Activated T-cell treated with anti-CD3 and anti-CD28 coated beads, Interleukin-2, amount 50 U/mL, for 48 hours (primary cell): ENCODE measurements around the gene DMRTB1.

Experiments used
- DNase-seq, 2 experiments: peaks; one replicate each; pipeline ENCODE4 v3.0.0-alpha.2; 2020

DMRTB1 gene

DNA sequence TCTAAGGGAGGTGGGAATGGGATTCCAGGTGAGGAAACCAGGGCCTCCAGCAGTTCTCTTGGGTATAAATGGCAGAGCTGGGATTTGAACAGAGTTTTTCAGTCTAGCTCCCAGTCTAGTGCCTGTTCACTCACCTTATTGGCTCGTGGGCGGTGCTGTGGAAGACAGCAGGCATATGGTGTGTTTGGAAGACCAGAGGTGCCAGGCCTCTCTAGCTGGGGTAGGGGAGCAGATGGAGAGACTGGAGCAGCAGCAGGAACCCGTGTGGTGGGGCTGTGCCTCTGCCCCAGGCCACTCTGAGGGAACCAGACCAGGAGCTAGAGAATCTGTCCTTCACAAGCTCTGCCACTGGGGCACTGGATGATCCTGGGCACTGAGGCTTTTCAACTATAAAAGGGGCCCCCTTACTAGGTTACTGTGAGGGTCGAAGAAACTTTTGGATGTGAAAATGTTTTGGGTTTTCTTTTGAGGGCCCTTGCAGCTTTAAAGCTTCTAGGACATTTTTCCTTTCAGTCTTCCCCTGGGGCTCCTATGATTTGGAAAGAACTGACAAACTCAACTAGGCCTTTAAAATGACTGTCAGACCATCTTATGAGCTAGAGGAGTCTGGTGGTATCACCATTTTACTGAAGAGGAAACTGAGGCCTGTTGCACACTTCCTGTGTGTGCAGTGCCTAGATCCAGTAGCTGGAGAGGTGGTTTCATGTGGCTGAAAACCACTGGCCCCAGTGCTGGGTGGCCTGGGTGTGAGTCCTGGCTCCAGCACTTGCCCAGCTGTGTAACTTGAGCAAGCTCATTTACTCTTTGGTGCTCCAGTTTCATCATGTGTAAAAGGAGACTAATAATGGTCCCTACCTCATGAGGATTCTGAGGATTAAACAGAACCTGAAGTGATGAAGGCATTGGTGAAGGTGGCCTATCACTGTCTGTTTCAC, 6.1 kb downstream of the DMRTB1 start:
- no peak for DNase-seq

DNA sequence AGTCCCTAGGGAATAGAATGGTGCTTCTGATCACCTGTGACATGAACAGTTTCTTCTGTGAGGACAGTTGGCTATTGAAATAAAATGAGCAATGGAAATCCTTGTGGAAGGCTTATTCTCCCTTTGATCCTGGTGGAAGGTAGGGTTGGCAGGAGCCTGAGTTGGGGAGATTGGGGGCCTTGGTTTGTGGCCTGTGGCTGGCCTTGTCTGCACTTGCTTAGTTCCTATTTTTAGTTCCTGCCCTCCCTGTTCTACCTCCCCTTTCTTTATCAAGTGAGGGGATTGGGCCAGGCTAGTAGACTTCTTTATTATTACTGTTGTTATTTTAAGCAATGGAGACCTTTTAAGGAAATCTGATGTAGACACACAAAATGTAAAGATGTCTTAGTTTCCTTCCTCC, 8.2 kb downstream of the DMRTB1 start:
- no peak for DNase-seq

DNA sequence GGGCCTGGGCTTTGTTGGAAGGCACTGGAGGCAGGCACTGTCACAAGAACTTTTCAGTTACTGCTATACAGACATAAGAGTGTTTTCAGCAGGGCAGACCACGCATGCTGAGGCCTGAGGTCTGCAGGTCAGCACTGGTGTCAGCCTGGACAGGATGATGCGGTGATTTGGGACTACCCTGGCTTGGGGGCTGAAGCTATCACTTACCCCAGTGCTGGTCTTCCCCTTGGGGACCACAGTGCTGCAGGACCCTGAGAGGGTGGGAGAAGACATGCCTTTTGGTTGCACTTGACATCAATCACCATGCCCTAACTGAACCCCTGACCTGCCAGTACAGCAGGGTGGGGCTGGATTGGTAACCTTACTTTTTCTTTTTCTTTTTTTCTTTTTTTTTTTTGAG, 9.2 kb downstream of the DMRTB1 start:
- no peak for DNase-seq

DNA sequence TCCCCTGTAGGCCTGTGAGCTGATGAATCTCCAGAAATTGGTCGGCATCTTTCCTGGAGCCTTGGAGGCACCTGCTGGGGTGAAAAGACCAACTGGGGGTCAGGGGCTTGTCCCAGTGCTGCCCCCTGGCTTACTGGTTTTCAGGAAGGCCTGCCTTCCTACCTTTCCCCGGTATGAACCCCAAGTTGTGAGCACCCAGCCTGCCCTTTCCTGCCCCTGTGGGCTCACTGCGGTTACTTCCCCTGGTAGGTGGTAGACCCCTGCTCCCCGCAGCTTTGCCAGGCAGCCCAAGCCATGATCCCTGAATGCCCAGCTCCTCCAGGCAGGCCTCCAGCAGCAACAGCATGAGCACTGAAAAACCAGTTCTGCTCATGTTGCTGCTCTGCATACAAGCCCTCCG, 10.2 kb downstream of the DMRTB1 start:
- no peak for DNase-seq

DNA sequence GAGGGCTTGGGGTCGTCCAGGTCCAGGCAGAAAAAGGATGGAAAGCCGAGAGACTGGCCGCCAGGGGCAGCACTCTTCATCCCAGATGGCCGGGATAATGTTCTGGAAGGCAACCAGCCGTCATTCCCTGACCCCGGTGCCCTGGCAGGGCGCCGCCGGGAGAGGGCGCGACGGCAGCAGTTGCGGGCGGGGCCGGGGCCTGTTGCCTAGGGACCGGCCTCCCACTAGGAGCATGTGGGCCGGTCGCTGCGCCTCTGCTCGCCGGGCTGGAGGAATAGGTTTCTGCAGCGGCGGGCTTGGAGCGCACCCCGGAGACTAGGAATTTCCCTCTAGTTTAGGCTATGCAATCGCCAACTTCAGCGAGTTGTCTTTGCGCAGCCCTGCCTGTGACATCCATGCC, 11.0 kb downstream of the DMRTB1 start:
- no peak for DNase-seq

DNA sequence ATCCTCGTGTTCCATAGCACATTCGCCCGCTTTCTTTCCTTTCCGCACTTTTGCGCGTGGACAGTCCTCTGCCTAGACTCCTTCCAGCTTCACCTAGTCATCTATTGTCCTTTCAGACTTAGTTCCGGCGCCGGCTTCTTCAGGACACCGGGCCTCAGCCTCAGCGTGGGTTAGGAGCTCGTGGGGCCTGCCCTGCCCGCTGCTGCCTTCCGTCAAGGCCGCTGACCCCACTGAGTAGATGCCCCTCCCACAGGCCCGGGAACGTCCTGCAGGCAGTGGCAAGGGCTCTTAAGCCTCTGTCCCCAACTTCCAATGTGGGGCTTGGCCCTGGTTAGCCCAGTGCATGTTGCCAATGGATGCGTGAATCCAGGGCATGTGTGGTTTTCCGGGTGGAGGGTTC, 11.4 kb downstream of the DMRTB1 start:
- no peak for DNase-seq

DNA sequence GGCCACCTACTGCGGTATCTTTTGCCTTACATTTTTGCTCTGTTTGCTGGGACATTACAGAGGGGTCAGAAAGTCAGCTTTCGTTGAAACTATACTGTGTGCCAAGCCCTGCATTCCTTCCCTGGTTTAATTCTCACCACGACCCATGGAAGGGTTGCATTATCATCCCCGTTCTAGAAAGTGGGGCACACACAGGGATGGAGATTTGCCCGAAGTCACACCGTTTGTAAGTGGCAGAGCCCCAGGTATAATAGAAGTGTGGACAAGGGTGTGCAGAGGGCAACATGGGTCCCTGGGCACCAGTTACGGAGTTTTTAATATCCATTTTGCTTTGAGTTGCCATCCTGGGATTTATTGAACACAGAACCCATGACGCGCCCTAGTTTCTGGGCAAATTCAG, 11.8 kb downstream of the DMRTB1 start:
- peak in 1 of 2 experiments; percentile 10 for DNase-seq

DNA sequence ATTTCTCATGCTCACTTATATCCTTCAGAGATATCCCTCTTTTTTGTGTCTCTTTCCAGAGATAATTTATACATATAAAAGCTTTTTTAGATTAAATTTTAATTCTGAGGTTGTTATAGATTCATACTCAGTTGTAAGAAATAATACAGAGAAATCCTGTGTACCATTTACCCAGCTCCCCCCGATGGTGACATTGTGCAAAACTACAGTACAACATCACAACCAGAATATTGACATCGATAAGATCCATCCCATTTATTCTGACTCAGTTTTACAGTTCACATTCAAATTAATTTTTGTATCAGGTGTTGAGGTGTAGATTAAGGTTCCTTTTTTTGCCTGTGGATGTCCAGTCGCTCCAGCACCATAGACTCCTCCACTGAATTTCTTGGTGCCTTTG, 14.3 kb downstream of the DMRTB1 start:
- DNase-seq = no peak

DNA sequence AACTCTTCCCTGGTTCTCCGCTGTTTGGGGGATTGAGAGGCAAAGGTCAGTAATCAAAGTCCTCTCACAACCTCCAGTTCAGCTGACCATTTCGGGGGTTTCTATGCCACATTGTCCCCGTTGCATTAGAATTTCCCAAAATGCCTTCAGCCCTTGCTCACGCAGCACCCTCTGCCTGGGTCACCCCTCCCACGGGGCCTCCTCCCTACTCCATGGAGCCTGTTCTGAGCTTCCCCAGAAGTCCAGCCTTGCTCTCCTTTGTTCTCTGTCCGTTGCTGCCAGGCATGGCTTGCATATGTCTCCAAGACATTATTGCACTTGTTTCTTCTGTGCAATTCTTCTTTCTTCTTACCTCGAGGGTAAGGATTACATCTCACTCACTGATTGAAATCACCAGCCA, 16.5 kb downstream of the DMRTB1 start:
- no peak for DNase-seq

DNA sequence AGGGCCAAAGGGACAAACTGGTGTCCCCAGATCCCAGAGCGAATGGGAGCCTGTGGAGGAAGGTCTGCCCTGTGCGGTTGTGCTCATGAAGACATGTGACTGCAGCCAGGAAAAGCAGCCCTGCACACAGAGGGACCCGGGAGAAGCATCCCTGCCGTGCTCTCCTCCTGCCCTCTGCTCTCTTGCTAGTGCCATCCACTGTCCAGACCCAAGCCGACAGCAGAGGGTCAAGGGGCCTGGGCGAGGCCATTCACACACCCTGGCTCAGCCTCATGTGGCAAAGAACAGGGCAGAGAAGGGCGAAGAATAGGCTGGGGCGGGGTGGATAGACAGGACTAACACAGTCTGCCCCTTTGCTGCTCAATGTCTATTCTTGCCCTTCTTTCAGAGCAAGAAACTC, 17.4 kb downstream of the DMRTB1 start:
- no peak for DNase-seq

DNA sequence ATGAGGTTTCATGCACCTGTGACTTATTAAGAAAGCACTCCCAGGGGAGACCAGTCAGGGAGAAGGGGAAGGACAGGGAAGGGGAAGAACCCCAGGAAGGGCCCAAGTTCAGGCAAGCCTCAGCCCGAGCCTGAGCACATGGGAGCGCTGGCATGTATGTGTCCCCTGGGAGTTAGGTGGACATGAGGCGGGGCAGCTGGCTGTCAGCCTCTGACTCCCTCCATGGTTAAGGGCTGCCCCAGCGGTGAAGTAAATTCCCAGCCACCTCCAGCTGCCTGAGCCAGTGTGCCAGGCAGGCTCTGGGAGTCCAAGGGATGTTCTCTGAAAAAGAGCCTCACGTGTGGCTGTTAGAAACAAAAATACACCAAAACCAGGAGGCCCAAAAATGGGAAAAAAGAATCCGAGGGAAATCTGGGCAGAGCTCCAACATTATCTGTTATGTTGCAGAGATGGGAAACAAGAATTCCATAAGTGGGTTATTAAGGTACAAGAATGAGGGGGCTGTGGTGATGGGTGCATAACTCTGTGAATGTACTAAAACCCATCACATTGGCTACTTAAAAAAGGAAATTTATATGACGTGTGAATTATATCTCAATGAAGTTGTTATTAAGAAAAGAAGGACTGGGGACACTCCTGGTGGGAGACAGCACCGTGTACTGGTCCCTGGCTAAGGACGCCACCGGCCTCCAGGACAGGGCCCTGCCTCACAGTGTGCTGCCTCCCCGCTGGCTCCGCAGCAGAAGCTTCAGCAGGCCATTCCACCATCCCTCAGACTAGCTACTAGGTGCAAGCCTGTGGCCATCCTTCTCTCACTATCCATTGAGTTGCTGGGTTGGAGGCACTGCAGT, 18.7 kb downstream of the DMRTB1 start:
- DNase-seq = no peak

DNA sequence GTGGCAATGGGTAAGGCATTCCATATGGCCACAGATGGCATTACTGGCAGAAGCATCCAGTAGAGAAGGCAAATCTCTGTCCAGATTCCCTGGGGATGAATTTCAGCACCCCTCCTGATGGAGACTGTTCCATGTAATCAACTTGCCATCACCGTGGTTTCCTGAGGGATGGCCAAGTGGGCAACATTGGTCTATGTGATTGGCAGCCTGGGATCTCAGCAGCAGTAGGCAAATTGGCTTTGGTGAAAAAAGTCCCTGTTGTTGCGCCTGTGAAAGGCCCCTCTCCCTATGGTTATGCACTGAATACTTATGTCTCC, 19.3 kb downstream of the DMRTB1 start:
- DNase-seq = no peak

DNA sequence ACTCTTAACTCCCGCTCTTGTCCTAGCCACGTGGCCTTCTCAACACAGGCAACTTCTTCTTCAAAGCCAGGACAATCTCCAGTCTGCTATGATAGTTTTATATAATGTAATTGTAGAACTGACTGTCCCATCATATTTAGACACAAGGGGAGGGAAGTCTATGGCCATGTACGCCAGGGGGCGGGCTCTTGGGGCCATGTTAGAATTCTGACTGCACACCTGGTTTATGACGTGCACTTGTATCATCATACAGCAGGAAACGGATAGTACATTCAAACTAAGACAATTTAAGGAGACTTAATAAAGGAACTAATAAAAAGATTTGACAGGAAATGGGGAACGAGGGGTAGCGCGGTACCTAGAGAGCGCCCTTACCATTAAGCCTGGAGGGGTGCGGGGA, 21.5 kb downstream of the DMRTB1 start:
- no peak for DNase-seq

DNA sequence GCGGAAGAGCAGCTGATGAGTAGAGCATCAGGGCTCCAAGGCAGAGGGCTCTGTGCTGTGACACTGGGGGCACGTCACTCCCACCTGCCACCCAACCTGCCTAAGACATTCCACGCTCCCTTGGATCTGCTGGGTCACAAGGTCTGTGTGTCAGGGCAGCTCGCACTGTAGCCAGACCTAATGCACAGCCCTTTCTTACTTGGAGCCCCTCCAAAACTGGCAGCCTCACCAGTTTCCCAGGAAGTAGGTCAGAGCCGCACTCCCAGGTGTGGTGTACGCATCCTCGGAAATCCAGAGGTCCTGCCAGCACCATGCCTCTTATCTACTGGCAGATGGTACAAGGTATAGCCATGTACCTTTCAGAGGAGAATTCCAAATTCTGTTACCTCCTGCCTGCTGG, 22.3 kb downstream of the DMRTB1 start:
- DNase-seq = no peak

DNA sequence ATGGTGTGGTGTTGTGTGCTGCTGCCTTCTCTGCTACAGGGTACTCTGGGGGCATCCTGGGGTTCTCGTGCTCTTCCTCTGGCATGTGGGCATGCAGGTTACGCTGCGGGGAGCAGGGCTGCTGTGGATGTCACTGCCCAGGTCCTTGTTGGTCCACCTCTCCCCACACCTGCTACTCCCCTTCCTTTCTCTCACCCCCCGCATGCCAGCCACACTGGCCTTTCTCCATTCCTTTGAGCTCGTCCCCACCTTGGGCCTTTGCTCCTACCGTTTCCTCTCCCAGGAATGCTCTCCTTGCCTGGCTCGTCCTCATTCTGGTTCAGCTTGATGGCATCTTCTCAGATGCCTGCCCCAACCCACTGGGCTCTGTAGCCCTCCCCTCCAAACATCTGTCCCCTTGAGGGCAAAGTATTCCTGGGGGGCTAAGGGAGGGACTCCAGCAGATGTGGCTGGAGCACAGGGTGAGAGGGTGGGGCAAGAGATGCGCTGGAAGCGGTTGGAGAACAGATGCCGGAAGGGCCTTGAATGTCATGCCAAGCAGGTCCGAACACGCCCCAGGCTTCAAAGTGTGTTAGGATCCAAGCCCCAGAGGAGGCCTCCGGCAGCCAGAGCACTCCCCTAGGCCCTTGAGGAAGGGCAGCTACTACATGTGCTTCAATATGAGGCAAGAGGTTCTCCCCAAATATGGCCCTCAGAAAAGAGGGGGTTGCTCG, 23.4 kb downstream of the DMRTB1 start:
- DNase-seq = no peak

DNA sequence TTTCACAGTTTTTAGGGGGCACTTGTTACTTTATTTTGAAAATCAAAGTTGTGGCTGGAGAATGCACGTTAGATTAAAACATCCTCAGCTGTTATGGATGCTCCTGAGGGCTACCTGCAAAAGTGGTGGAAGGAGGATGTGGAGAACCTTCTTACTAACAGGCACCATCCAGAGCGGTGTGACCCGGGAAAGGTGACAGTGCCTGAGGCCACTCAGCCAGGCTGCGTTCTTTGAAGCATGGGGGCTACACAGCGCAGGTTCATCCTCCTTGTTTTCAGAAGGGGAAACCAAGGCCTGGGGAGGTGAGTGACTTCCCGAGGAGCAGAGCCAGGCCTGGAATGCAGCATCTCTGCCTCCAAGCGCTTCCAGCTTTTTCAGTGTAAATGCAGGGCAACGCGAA, 24.0 kb downstream of the DMRTB1 start:
- no peak for DNase-seq

DNA sequence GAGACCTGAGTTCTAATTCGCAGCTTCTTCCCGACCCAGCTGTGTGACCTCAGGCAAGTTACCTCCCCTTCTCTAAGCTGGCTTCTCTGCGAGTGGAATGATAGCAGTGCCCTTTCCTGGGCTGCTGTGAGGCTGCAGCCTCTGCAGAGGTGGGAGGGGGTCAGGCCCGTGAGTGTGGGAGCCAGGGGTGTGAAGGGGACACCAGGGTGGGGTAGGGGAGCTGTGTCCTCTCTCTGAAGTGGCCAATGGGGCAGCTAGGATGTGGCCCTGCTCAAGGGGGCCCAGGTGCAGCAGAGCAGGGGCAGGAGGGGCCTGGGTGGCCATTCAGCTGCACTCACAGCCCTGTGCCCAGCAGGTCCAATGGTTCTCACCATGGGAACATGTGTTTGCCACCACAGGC, 24.5 kb downstream of the DMRTB1 start:
- DNase-seq = no peak

DNA sequence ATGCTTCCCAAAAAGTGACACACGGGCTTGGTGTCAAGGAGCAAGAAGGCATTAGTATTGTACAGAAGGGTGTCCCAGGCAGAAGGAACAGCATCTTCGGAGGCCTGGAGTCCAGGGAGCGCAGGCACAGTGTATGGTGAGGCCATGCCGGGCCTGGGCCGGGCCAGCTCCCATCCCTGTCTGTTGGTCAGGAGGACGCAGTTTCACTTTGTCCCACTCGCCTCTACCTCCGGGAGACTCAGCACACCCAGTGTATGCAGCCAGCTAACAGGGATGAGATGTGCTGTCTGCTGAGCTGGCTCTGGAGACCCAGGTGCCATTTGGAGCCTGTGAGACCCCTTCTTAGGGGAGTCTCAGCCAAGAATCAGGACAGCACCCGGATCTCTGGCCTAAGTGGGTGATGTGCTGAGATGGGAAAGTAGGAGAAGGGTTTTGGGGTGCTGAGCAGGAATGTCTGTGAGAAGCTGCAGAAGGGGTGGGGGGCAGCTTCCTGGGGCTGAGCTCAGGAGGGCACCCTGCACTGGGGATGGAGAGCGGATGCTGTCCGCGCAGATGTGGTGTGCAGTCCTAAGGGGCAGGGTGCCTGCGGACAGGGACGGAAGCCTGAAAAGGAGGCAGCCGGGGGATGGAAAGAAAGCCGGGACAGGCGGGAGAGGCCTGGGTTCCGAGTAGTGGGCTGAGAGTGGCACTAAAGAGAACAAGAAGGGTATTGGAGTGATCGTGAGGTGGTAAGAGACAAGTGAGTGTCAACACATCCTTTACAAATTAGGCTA, 25.7 kb downstream of the DMRTB1 start:
- no peak for DNase-seq

DNA sequence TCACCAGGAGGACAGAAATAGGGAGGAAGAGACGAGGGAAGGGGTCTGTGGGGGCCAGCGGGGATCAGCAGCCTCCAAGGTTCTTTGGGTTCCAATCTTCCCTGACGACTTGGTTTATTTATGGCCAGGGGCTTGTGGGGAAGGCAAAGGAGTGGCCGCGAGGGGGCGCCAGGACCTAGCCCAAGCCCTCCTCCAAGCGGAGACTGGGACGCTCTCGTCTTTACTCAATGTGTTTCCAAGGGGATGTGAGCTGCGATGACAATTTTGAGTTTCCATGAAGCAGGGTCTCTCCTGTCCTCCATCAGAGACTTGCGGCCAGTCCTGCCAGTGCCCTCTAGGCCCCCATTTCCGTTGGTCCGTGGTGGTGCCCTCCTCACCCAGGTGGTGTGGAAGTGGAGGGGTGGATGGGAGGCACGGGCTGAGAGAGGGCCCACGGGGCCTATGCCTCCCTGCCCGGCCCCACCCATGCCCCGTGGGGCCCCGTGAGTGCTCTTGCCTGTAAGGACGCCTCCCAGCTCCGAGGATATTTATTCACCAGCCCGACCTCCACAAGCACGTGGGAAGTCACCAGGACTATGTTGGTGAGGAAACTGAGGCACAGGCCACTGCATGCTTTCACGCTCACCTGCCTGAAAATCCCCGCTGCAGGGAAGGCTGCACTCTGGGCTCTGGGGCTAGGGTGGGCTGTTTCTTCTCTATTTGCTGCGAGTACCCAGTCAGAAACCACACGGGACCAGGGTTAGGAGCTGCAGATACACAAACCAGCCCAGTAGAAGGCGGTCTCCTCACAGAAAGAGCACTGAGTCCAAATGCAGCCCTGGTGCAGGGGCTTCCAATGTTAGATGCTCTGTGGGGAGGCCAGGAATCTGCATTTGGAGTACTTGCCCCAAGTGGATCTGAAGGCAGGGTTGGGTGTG, 26.5 kb downstream of the DMRTB1 start:
- DNase-seq = peak; percentile 80 to 82

DNA sequence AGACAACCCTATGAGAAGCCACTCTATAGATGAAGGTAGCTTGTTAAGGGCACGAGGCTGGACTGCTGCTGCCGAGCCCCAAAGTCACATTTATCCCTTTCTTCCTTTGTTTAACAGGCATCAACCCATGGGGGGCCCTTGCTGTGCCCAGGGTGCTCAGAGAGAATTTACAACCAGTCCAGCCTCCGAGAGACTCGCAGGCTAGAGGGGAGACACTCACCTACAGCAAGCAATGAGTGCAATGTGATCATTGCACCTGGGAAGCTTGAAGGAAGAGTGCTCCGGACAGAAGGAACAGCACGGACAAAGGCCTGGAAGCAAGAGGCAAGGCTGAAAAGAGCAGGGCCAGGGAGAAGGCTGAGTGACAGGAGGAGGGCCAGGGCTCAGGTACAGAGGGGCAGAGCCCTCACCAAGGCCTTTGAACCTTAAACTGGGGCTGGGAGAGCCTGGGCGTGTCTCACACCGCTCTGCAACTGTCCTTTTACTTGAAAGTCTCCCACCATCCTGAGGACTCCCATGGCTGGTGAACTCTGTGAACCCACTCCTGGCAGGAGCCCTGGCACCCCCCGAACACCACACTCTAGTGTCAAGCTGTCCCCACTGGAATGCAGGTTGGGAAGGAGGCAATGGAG, 27.3 kb downstream of the DMRTB1 start:
- no peak for DNase-seq

DNA sequence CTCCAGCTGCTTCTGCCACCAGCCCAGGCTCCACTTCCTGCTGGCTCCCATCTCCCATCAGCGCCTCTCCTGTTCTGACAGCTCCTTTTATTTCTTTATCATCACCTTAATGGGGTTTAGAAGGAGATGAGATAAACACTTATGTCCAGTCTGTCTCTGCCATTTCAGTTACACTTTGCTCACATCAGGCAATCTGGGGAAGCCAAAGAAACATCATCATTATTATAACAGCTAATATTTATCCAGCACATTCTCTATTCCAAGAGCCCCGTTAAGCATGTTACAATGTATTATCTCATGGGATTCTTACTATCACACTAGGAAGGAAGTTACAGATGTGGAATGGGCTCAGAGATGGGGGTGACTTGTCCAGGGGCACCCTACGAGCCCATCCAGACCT, 31.2 kb downstream of the DMRTB1 start:
- DNase-seq = no peak
